Peyer's patch (tissue), 4 donors: ENCODE data around the gene KIFC3. TPM values are rescaled to one million over a fixed set of nuclear protein-coding genes. Genes with fewer than 3 reads are reported as not detected.

Source experiments
- DNase-seq, 3 donors: peaks; one replicate each; pipeline ENCODE4 v3.0.0-alpha.2; 2017 to 2019
- H3K27ac ChIP-seq, 4 donors: fragments of 200-600 bp; sonication (generic); one replicate each; pipeline ENCODE4 v1.5.1; 2016 to 2019
- H3K27me3 ChIP-seq, 2 donors: fragments of 200-600 bp; sonication (generic); one replicate each; pipeline ENCODE4 v1.5.1; 2019
- H3K36me3 ChIP-seq, 3 donors: fragments of 200-600 bp; sonication (generic); one replicate each; pipeline ENCODE4 v1.5.1; 2016 to 2019
- H3K4me1 ChIP-seq, 4 donors: fragments of 200-600 bp; sonication (generic); one replicate each; pipeline ENCODE4 v1.5.1; 2016 to 2019
- H3K4me3 ChIP-seq, 4 donors: fragments of 200-600 bp; sonication (generic); 1 replicate in 3 of 4; 2 replicates in 1 of 4; pipeline ENCODE4 v1.5.1; 2016 to 2019; ENCODE audit warnings: mild to moderate bottlenecking in 1 of 4
- H3K9me3 ChIP-seq, 4 donors: fragments of 200-600 bp; sonication (generic); one replicate each; pipeline ENCODE4 v1.5.1; 2016 to 2019; ENCODE audit warnings: mild to moderate bottlenecking in 1 of 4
- POLR2A ChIP-seq, 2 donors: fragments of 450-650 bp; IDR thresholded peaks; one replicate each; pipeline ENCODE4 v1.5.1; 2017; ENCODE audit warnings: antibody characterized with exemption in 2 of 2, mild to moderate bottlenecking in 2 of 2, moderate library complexity in 2 of 2
- total RNA-seq, 4 donors: library from RNA; depleted of rRNA; stranded (reverse); fragments of >200 nt; gene quantifications; one replicate each; pipeline ENCODE4 v1.1.0, GENCODE V29; 2016
- TF ChIP-seq, protein P1 (sequence below), 6 experiments: fragments of 450-650 bp in 4 of 6; fragments of 200-600 bp in 2 of 6; sonication (generic) in 1 of 6; IDR thresholded peaks; one replicate each; pipeline ENCODE4 v1.5.1; 2017 to 2019; ENCODE audit warnings: antibody characterized with exemption in 6 of 6, mild to moderate bottlenecking in 3 of 6, moderate library complexity in 1 of 6

Gene KIFC3
- total RNA-seq, 4 donors from 2014 or later: 29.7 to 530 (median 272) TPM

DNA sequence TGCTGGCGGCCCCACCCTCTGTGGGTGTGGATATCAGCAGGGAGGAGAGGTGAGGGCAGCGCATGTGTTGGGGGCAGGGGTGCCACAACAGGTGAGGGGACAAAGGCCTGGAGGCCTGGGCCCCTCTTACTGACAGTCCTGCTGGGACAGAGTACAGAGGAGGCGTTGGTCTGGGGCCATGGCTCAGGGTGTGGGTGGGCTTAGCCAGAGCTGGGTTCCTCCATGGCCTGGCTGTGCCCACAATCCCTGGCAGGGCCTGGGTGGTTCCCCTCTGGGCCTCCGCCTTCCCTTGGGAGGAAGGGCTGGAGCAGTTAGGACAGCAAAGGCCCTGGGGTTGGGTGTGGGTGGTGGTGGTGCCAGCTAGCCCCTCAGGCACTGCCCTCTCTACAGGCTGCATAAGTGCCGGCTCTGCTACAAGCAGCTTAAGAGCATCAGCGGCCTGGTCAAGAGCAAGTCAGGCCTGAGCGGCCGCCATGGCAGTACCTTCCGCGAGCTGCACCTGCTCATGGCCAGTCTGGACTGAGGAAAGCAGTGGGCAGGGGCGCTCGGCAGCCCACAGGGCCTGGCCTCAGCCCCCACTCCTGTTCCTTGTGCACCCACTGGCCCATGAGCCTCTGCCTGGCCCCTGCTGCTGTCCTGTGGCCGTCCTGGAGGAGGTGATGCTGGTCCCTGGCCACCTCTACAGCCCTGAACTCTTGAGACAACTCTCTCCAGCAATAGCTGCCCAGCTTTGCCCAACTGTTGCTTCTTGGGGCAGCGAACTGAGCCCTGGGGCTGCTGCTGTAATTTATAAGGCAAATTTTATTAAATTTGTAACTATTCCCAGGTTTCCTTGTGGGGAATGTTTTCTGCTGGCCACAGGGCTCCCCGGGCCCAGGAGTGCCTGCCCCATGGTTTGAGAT is 45.6 kb downstream of the KIFC3 start:
- Histone ChIP-seq H3K4me3 (no peak overlapping the region), H3K36me3 (peaks cover 0 to 48% (median 0%) of the 10 kb centered on the region in 3 donors), H3K27me3 (no peaks in the 10 kb centered on the region), H3K4me1 (no peaks in the 10 kb centered on the region), H3K27ac (no peak overlapping the region), H3K9me3 (no peaks in the 10 kb centered on the region)
- no peak for TF ChIP-seq POLR2A (IDR thresholded peaks at IDR 0.05)
- TF ChIP-seq, protein P1, sequence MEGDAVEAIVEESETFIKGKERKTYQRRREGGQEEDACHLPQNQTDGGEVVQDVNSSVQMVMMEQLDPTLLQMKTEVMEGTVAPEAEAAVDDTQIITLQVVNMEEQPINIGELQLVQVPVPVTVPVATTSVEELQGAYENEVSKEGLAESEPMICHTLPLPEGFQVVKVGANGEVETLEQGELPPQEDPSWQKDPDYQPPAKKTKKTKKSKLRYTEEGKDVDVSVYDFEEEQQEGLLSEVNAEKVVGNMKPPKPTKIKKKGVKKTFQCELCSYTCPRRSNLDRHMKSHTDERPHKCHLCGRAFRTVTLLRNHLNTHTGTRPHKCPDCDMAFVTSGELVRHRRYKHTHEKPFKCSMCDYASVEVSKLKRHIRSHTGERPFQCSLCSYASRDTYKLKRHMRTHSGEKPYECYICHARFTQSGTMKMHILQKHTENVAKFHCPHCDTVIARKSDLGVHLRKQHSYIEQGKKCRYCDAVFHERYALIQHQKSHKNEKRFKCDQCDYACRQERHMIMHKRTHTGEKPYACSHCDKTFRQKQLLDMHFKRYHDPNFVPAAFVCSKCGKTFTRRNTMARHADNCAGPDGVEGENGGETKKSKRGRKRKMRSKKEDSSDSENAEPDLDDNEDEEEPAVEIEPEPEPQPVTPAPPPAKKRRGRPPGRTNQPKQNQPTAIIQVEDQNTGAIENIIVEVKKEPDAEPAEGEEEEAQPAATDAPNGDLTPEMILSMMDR (IDR thresholded peaks at IDR 0.05): no peak
- DNase-seq: no peak

DNA sequence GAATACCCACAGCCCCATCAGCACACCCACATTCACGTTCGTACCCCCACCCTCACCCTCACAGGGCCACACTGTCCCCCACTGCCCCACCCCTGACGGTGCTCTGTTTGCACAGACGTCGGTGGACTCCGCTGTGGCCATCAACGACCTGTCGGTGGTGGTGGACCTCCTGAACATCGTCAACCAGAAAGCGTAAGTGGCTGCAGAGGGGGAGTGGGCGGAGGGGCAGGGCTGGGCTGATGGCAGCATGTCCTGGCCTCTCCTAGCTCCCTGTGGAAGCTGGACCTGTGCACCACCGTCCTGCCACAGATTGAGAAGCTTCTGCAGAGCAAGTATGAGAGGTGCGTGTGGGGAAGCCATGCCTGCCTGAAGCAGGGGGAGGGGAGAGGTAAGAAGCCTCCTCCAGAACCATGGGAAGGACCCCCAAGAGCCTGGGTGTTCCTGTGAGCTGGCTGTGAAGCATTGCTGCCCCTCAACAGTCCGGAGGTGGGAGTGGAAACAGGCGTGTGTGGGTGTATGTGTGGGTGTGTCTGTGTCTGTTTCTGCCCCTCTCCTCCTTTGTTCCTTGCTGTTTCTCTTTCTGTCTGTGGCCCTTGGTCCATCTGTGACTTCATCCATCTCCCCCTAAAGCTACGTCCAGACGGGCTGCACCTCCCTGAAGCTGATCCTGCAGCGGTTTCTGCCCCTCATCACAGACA is 46.4 kb downstream of the KIFC3 start:
- H3K4me1 ChIP-seq: no peaks in the 10 kb centered on the region
- no peak overlapping the region for H3K27ac ChIP-seq
- DNase-seq: no peak
- H3K4me3 ChIP-seq: no peak overlapping the region
- H3K36me3 ChIP-seq: peaks cover 0 to 45% (median 0%) of the 10 kb centered on the region in 3 donors
- H3K9me3 ChIP-seq: no peaks in the 10 kb centered on the region
- H3K27me3 ChIP-seq: no peaks in the 10 kb centered on the region
- no peak for TF ChIP-seq POLR2A (IDR thresholded peaks at IDR 0.05)
- TF ChIP-seq, protein P1 (IDR thresholded peaks at IDR 0.05): no peak

DNA sequence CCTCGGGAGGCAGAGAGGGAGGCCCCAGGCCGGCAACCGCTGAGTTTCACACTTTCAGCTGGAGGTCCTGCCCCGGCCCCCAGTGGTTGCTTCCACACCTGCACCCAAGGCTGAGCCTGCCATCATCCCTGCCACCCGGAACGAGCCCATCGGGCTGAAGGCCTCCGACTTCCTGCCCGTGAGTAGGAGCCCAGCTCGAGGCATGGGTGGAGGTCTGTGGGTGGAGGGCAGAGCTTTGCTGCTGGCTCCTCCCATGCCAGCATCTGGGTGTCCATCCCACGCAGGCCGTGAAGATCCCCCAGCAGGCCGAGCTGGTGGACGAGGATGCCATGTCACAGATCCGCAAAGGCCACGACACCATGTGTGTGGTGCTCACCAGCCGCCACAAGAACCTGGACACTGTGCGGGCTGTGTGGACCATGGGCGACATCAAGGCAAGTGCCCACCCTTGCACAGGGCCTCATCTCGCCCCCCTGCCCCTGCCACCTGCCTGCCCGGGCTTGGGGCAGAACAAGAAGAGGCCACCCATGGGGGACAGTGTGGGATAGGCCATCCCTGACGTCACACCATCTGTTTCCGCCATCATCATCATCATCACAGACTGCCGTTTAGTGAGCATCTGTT is 47.1 kb downstream of the KIFC3 start:
- DNase-seq: no peak
- peaks cover 0 to 38% (median 0%) of the 10 kb centered on the region in 3 donors for H3K36me3 ChIP-seq
- no peaks in the 10 kb centered on the region for H3K4me1 ChIP-seq
- no peak overlapping the region for H3K4me3 ChIP-seq
- H3K27me3 ChIP-seq: no peaks in the 10 kb centered on the region
- H3K27ac ChIP-seq: no peak overlapping the region
- TF ChIP-seq, protein P1 (IDR thresholded peaks at IDR 0.05): no peak
- H3K9me3 ChIP-seq: no peaks in the 10 kb centered on the region

DNA sequence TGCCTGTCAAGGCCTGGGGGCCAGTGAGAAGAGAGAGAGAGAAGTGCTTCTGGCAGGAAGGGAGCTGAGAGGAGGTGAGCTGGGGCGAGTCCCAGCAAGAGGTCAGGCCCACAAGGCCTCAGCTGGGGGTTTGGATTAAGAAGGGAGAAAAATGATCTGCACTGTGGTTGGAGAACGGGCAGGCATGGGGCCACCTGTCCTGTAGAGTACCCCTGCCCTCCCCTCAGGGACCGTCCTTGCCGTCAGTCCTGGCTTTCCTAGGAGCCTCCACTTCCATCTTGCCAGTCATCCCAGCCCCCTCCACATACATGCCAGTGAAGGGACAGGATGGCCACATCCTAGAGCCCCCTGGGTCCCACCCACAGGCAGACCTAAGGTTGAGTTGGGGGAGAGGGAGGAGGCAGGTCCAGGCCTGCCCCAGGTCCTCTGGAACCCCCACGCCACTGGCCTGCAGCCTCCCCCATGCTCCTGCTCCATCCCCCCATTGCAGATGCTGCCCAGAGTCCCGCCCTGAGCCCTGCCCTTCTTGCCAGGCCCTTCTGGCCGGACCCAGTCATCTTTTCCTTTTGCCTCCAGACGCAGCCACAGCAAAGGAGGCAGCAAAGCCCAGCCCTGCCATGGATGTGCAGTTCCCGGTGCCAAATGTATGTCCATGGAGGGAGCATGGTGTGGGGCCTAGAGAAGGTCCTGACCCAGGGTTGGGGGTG is 47.8 kb downstream of the KIFC3 start:
- Histone ChIP-seq H3K9me3 (no peaks in the 10 kb centered on the region), H3K27ac (no peak overlapping the region), H3K36me3 (peaks cover 0 to 32% (median 0%) of the 10 kb centered on the region in 3 donors), H3K4me3 (no peak overlapping the region), H3K4me1 (no peaks in the 10 kb centered on the region), H3K27me3 (no peaks in the 10 kb centered on the region)
- no peak for TF ChIP-seq POLR2A (IDR thresholded peaks at IDR 0.05)
- TF ChIP-seq, protein P1 (IDR thresholded peaks at IDR 0.05): no peak
- no peak for DNase-seq
